AML-193 (cell line): ENCODE data around the gene GALNS.
"Not testable (repeated sequence)": the region's sequence is repeated elsewhere in the genome, so short reads cannot be mapped to it uniquely, and the experiment has no call there.

Experiments used
- DNase-seq, 2 experiments: peaks; one replicate each; lab custom pipeline; 2025; lab: John Stamatoyannopoulos, UW

Gene GALNS

GRCh38 chr16:88836791-88837190, 20.0 kb downstream of the GALNS start:
- no peak for DNase-seq

GRCh38 chr16:88835818-88836217, 20.9 kb downstream of the GALNS start:
- no peak for DNase-seq

- no peak for DNase-seq
Measured at GRCh38 chr16:88835383-88835782, 21.4 kb downstream of the GALNS start.

GRCh38 chr16:88834670-88835069, 22.1 kb downstream of the GALNS start:
- no peak for DNase-seq

GRCh38 chr16:88833086-88833485, 23.7 kb downstream of the GALNS start:
- no peak for DNase-seq

- DNase-seq: no peak
Measured at GRCh38 chr16:88831838-88832237, 24.9 kb downstream of the GALNS start.

GRCh38 chr16:88830783-88831182, 26.0 kb downstream of the GALNS start:
- DNase-seq: no peak

GRCh38 chr16:88830258-88830657, 26.5 kb downstream of the GALNS start:
- no peak for DNase-seq

- no peak for DNase-seq
Measured at GRCh38 chr16:88828711-88829110, 28.0 kb downstream of the GALNS start.

GRCh38 chr16:88827727-88828126, 29.0 kb downstream of the GALNS start:
- no peak for DNase-seq

GRCh38 chr16:88826070-88826840, 30.5 kb downstream of the GALNS start:
- DNase-seq: no peak

GRCh38 chr16:88825146-88825545, 31.6 kb downstream of the GALNS start:
- no peak for DNase-seq

GRCh38 chr16:88824256-88825077, 32.3 kb downstream of the GALNS start:
- DNase-seq: no peak

- not testable (repeated sequence) for DNase-seq
Measured at GRCh38 chr16:88823646-88824045, 33.1 kb downstream of the GALNS start.

- no peak for DNase-seq
Measured at GRCh38 chr16:88822281-88823040, 34.3 kb downstream of the GALNS start.

- no peak for DNase-seq
Measured at GRCh38 chr16:88821168-88821850, 35.4 kb downstream of the GALNS start.

GRCh38 chr16:88820385-88821025, 36.2 kb downstream of the GALNS start:
- DNase-seq: no peak

- no peak for DNase-seq
Measured at GRCh38 chr16:88819126-88819525, 37.6 kb downstream of the GALNS start.

GRCh38 chr16:88818575-88818874, 38.2 kb downstream of the GALNS start:
- no peak for DNase-seq

- DNase-seq: no peak
Measured at GRCh38 chr16:88817785-88818574, 38.8 kb downstream of the GALNS start.
